ENCODE measurements around the gene AQP10.
A peak's percentile ranks its signal among the peaks of the same experiment; 100 is the strongest.

The AQP10 gene

GRCh38 chr1:154344977-154345837, 24.3 kb downstream of the AQP10 start:
- H3K27ac ChIP-seq = no peak overlapping the region
- no peaks in the 10 kb centered on the region for H3K9me3 ChIP-seq (ENCODE audit: low read depth, low read length)
- no peak overlapping the region for H3K4me3 ChIP-seq
- no peak for DNase-seq (ENCODE audit: low read depth, low spot score)
- H3K9ac ChIP-seq (ENCODE audit: insufficient read length) = no peak overlapping the region
- no peak for TF ChIP-seq POLR2AphosphoS5 (IDR thresholded peaks at IDR 0.05; ENCODE audit: borderline replicate concordance, low read depth, low read length)
- TF ChIP-seq FOXP2 (optimal IDR thresholded peaks at IDR 0.05; ENCODE audit: control extremely low read depth, extremely low read length, insufficient read depth) = no peak
- TF ChIP-seq EZH2 (IDR thresholded peaks at IDR 0.05) = no peak
- peaks cover 56% of the 10 kb centered on the region for H3K36me3 ChIP-seq (ENCODE audit: insufficient read depth, low read length)

GRCh38 chr1:154346276-154346917, 25.5 kb downstream of the AQP10 start:
- no peak overlapping the region for H3K27ac ChIP-seq
- no peak overlapping the region for H3K4me3 ChIP-seq
- H3K36me3 ChIP-seq (ENCODE audit: insufficient read depth, low read length) = peaks cover 50% of the 10 kb centered on the region
- H3K9me3 ChIP-seq (ENCODE audit: low read depth, low read length) = no peaks in the 10 kb centered on the region
- no peak overlapping the region for H3K9ac ChIP-seq (ENCODE audit: insufficient read length)
- no peak for DNase-seq (ENCODE audit: low read depth, low spot score)
- TF ChIP-seq POLR2AphosphoS5 (IDR thresholded peaks at IDR 0.05; ENCODE audit: borderline replicate concordance, low read depth, low read length) (no peak), FOXP2 (optimal IDR thresholded peaks at IDR 0.05; ENCODE audit: control extremely low read depth, extremely low read length, insufficient read depth) (no peak), EZH2 (IDR thresholded peaks at IDR 0.05) (no peak)

DNA sequence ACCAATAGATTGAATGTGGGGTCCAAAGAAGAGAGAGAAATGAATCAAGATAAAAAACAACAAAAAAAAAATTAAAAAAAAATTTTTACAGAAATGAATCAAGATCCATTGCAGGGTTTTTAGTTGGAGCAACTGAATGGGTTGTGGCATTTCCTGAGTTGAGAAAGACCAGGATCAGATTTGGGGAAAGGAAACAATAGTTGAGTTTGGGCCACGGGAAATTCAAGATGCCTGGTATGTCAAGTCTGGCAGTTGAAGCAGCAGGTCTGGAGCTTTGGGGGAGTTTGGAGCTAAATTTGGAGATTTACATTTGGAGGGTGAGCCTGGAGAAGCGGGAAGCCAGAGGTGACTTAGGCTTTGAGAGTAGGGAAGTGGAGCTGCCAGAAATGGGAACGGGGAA, 27.1 kb downstream of the AQP10 start:
- H3K4me3 ChIP-seq = no peak overlapping the region
- H3K36me3 ChIP-seq (ENCODE audit: insufficient read depth, low read length) = peaks cover 45% of the 10 kb centered on the region
- no peak overlapping the region for H3K27ac ChIP-seq
- no peak overlapping the region for H3K9ac ChIP-seq (ENCODE audit: insufficient read length)
- TF ChIP-seq EZH2 (IDR thresholded peaks at IDR 0.05) = no peak
- TF ChIP-seq POLR2AphosphoS5 (IDR thresholded peaks at IDR 0.05; ENCODE audit: borderline replicate concordance, low read depth, low read length) = no peak
- TF ChIP-seq FOXP2 (optimal IDR thresholded peaks at IDR 0.05; ENCODE audit: control extremely low read depth, extremely low read length, insufficient read depth) = no peak
- DNase-seq (ENCODE audit: low read depth, low spot score) = no peak
- no peaks in the 10 kb centered on the region for H3K9me3 ChIP-seq (ENCODE audit: low read depth, low read length)

DNA sequence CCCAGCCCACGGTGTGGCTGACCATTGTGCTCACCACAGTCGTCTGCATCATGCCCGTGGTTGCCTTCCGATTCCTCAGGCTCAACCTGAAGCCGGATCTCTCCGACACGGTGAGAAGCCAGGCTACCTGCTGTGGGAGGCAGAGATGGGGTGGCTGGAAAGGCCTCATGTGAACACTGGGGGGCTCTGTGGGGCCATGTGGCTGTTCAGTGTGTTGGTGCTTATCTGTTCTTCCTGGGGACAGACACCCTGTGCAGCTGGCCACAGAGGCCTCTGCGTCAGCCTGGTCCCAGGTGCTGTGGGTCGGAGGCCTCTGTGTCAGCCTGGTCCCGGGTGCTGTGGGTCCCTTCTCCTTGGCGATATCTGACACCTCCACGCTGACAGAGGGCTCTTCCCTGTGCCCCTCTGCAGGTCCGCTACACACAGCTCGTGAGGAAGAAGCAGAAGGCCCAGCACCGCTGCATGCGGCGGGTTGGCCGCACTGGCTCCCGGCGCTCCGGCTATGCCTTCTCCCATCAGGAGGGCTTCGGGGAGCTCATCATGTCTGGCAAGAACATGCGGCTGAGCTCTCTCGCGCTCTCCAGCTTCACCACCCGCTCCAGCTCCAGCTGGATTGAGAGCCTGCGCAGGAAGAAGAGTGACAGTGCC, 27.7 kb downstream of the AQP10 start:
- Histone ChIP-seq H3K27ac (no peak overlapping the region), H3K9ac (ENCODE audit: insufficient read length) (no peak overlapping the region), H3K4me3 (no peak overlapping the region), H3K36me3 (ENCODE audit: insufficient read depth, low read length) (peaks cover 39% of the 10 kb centered on the region), H3K9me3 (ENCODE audit: low read depth, low read length) (no peaks in the 10 kb centered on the region)
- DNase-seq (ENCODE audit: low read depth, low spot score) = no peak
- no peak for TF ChIP-seq FOXP2 (optimal IDR thresholded peaks at IDR 0.05; ENCODE audit: control extremely low read depth, extremely low read length, insufficient read depth)
- no peak for TF ChIP-seq POLR2AphosphoS5 (IDR thresholded peaks at IDR 0.05; ENCODE audit: borderline replicate concordance, low read depth, low read length)
- TF ChIP-seq EZH2 (IDR thresholded peaks at IDR 0.05) = no peak

DNA sequence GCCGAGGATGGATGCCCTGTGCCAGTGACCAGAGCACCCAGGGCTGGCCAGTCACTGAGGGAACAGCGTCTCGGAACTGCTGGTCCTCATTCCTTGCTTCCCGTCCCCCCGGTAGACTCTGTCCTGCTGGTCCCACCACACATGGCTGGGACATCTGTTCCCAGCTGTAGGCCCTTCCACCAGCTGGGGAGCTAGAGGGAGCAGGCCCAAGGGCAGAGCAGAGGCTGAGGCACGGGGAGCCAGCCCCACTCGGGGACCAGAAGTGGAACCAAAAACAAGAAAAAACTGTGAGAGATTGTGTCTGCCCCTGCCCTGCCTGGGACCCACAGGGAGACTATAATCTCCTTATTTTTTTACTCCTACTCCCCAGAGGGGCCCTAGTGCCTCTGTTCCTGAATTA, 28.2 kb downstream of the AQP10 start:
- no peak for TF ChIP-seq EZH2 (IDR thresholded peaks at IDR 0.05)
- no peak for TF ChIP-seq POLR2AphosphoS5 (IDR thresholded peaks at IDR 0.05; ENCODE audit: borderline replicate concordance, low read depth, low read length)
- no peak for TF ChIP-seq FOXP2 (optimal IDR thresholded peaks at IDR 0.05; ENCODE audit: control extremely low read depth, extremely low read length, insufficient read depth)
- Histone ChIP-seq H3K27ac (no peak overlapping the region), H3K4me3 (no peak overlapping the region), H3K9me3 (ENCODE audit: low read depth, low read length) (no peaks in the 10 kb centered on the region), H3K9ac (ENCODE audit: insufficient read length) (no peak overlapping the region), H3K36me3 (ENCODE audit: insufficient read depth, low read length) (peaks cover 33% of the 10 kb centered on the region)
- DNase-seq (ENCODE audit: low read depth, low spot score) = no peak

DNA sequence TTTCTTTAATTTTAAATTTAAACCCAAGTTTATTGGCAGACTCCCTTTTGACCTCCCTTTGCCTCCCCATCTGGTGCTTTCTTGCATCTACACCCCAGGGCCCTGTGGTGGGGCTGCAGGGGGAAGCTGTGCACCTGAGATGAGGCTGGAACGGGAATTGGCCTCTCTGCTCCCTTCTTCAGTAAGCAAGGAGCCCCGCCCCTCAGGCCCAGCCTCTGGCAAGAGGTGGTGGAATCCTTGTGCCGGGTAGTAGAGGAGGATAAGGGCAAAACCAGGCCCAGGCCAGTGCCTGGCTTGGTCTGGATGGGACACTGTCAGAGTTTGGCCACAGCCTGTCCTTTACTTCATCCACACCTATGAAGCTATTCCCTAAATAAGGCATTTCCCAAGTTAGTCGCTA, 29.5 kb downstream of the AQP10 start:
- Histone ChIP-seq H3K27ac (no peak overlapping the region), H3K4me3 (no peak overlapping the region), H3K36me3 (ENCODE audit: insufficient read depth, low read length) (peaks cover 21% of the 10 kb centered on the region), H3K9ac (ENCODE audit: insufficient read length) (no peak overlapping the region), H3K9me3 (ENCODE audit: low read depth, low read length) (no peaks in the 10 kb centered on the region)
- no peak for TF ChIP-seq FOXP2 (optimal IDR thresholded peaks at IDR 0.05; ENCODE audit: control extremely low read depth, extremely low read length, insufficient read depth)
- no peak for TF ChIP-seq EZH2 (IDR thresholded peaks at IDR 0.05)
- no peak for TF ChIP-seq POLR2AphosphoS5 (IDR thresholded peaks at IDR 0.05; ENCODE audit: borderline replicate concordance, low read depth, low read length)
- no peak for DNase-seq (ENCODE audit: low read depth, low spot score)

DNA sequence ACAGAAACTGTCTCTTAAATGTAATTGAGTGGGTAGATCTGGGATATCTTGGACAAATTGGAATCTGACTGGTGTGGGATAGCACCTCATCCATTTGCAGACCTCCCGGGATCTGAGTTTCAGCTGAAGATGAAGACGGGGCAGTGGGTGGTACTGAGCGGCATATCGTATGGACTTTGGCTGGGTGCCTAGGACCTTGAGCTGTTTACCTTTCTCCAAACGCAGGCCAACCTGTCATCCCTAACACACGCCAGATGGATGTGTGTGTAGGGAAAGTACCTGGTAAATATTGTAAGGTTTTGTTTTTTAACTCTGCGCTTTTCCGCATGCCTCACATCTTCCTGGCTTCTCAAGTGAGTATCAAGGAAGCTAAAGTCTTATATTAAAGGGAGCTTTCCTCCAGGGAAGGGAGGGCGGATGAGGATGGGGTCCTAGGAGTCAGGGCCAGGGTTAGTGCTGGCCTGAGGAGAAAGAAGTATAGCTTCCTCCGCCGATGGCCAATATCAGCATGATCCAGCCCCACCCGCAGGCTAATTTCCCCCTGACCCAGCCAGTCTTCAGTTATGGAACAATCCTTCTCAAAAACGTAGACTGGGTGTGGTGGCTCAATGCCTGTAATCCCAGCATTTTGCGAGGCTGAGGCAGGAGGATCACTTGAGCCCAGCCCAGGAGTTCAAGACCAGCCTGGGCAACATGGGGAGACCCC, 30.6 kb downstream of the AQP10 start:
- no peak for DNase-seq (ENCODE audit: low read depth, low spot score)
- no peak overlapping the region for H3K9ac ChIP-seq (ENCODE audit: insufficient read length)
- no peak overlapping the region for H3K27ac ChIP-seq
- H3K9me3 ChIP-seq (ENCODE audit: low read depth, low read length) = no peaks in the 10 kb centered on the region
- no peak for TF ChIP-seq EZH2 (IDR thresholded peaks at IDR 0.05)
- TF ChIP-seq POLR2AphosphoS5 (IDR thresholded peaks at IDR 0.05; ENCODE audit: borderline replicate concordance, low read depth, low read length) = no peak
- TF ChIP-seq FOXP2 (optimal IDR thresholded peaks at IDR 0.05; ENCODE audit: control extremely low read depth, extremely low read length, insufficient read depth) = no peak
- peaks cover 10% of the 10 kb centered on the region; the same call in 1 of the 2 replicates for H3K36me3 ChIP-seq (ENCODE audit: insufficient read depth, low read length)
- H3K4me3 ChIP-seq = no peak overlapping the region

DNA sequence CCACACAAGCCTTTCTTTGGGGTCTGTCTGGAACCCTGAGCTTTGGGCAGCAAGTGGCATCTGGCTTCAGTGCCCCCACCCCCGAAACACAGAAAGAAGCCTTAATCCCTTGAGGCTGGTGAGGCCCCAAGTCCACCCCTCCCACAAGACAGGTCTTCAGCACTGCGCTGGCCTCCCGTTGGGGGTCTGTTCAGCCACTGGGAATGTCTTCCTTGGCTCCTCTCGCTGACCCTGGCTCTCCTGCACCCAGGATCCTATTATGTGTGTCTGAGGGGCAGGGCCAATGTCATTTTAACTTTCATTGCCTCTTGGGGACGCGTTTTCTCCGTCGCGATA, 31.3 kb downstream of the AQP10 start:
- no peaks in the 10 kb centered on the region for H3K9me3 ChIP-seq (ENCODE audit: low read depth, low read length)
- H3K9ac ChIP-seq (ENCODE audit: insufficient read length) = no peak overlapping the region
- H3K4me3 ChIP-seq = peak overlapping the region; percentile 94
- H3K36me3 ChIP-seq (ENCODE audit: insufficient read depth, low read length) = peaks cover 7% of the 10 kb centered on the region; the same call in 1 of the 2 replicates
- H3K27ac ChIP-seq = no peak overlapping the region
- no peak for DNase-seq (ENCODE audit: low read depth, low spot score)
- no peak for TF ChIP-seq FOXP2 (optimal IDR thresholded peaks at IDR 0.05; ENCODE audit: control extremely low read depth, extremely low read length, insufficient read depth)
- no peak for TF ChIP-seq POLR2AphosphoS5 (IDR thresholded peaks at IDR 0.05; ENCODE audit: borderline replicate concordance, low read depth, low read length)

Data from SK-N-MC (cell line).